ENCODE results near the gene RPRM.

DNA sequence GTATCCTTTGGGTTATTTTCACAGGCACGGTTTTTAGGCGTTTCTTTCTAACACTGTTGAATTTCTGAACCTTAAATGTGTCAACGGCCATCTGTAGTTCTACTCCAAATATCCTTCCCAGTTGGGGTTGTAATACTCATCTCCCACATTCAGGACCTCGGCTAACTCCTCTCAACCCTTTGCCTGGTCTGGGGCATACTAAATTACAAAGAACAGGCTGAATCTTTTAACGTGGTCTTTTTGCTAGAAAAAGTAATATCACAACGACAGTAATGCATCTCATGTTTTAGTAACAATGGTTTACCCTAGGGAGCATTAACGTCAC lies 2.1 kb downstream of the RPRM start:
- TF ChIP-seq, protein P1, sequence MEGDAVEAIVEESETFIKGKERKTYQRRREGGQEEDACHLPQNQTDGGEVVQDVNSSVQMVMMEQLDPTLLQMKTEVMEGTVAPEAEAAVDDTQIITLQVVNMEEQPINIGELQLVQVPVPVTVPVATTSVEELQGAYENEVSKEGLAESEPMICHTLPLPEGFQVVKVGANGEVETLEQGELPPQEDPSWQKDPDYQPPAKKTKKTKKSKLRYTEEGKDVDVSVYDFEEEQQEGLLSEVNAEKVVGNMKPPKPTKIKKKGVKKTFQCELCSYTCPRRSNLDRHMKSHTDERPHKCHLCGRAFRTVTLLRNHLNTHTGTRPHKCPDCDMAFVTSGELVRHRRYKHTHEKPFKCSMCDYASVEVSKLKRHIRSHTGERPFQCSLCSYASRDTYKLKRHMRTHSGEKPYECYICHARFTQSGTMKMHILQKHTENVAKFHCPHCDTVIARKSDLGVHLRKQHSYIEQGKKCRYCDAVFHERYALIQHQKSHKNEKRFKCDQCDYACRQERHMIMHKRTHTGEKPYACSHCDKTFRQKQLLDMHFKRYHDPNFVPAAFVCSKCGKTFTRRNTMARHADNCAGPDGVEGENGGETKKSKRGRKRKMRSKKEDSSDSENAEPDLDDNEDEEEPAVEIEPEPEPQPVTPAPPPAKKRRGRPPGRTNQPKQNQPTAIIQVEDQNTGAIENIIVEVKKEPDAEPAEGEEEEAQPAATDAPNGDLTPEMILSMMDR (IDR thresholded peaks at IDR 0.05) = no peak
- TF ChIP-seq POLR2AphosphoS5 (IDR thresholded peaks at IDR 0.05) = no peak
